Loucy (cell line): Measurements from ENCODE around the gene TAS2R38.
A peak's percentile ranks its signal among the peaks of the same experiment; 100 is the strongest.

Experiments
- H2AFZ ChIP-seq: fragments of 200-600 bp; sonication (generic); 2 replicates; pipeline ENCODE4 v1.6.0; 2016; ENCODE audit warnings: antibody characterized with exemption, mild to moderate bottlenecking, low read length, moderate library complexity
- H3F3A ChIP-seq: fragments of 200-600 bp; 2 replicates; pipeline ENCODE4 v1.6.0; 2016; ENCODE audit warnings: antibody characterized with exemption, low read depth, mild to moderate bottlenecking
- H3K27me3 ChIP-seq: fragments of 200-600 bp; sonication (generic); 2 replicates; pipeline ENCODE4 v1.6.1; 2014; ENCODE audit warnings: low read length, mild to moderate bottlenecking; ENCODE audit not compliant: insufficient read depth, poor library complexity, severe bottlenecking
- H3K36me3 ChIP-seq: fragments of 200-600 bp; sonication (generic); 2 replicates; pipeline ENCODE4 v1.6.1; 2016; ENCODE audit warnings: low read length; ENCODE audit not compliant: insufficient read depth
- H3K4me1 ChIP-seq: fragments of 200-600 bp; sonication (generic); 2 replicates; pipeline ENCODE4 v1.5.1; 2014; ENCODE audit warnings: low read length, mild to moderate bottlenecking; ENCODE audit not compliant: insufficient read depth, poor library complexity, severe bottlenecking
- H3K4me2 ChIP-seq: fragments of 200-600 bp; sonication (generic); 2 replicates; pipeline ENCODE4 v1.6.0; 2014; ENCODE audit warnings: antibody characterized with exemption, low read length, low read depth, mild to moderate bottlenecking; ENCODE audit not compliant: poor library complexity, severe bottlenecking
- H3K4me3 ChIP-seq: fragments of 200-600 bp; sonication (generic); 2 replicates; pipeline ENCODE4 v1.5.1; 2014; ENCODE audit warnings: low read length, mild to moderate bottlenecking, mixed read lengths; ENCODE audit not compliant: poor library complexity, severe bottlenecking
- H3K79me2 ChIP-seq: fragments of 200-600 bp; sonication (generic); 2 replicates; pipeline ENCODE4 v1.6.1; 2014; ENCODE audit warnings: low read length; ENCODE audit not compliant: insufficient read depth
- H3K9ac ChIP-seq: fragments of 200-600 bp; sonication (generic); 2 replicates; pipeline ENCODE4 v1.6.0; 2014; ENCODE audit warnings: mild to moderate bottlenecking, low read depth, low read length, moderate library complexity; ENCODE audit not compliant: poor library complexity, severe bottlenecking
- H3K9me2 ChIP-seq: fragments of 200-600 bp; sonication (generic); replicated peaks from 2 replicates; pipeline ENCODE4 v1.6.1; 2016; ENCODE audit warnings: low read depth, low read length, mixed read lengths
- H3K9me3 ChIP-seq: fragments of 200-600 bp; sonication (generic); 2 replicates; pipeline ENCODE4 v1.6.1; 2014; ENCODE audit warnings: mild to moderate bottlenecking, antibody characterized with exemption, low read length, low read depth; ENCODE audit not compliant: insufficient read depth
- H4K20me1 ChIP-seq: fragments of 200-600 bp; sonication (generic); 2 replicates; pipeline ENCODE4 v1.6.0; 2014; ENCODE audit warnings: antibody characterized with exemption, low read length, mild to moderate bottlenecking; ENCODE audit not compliant: insufficient read depth, poor library complexity, severe bottlenecking
- EZH2phosphoT487 ChIP-seq: fragments of 200-600 bp; IDR thresholded peaks from 2 replicates; pipeline ENCODE4 v1.6.1; 2018; ENCODE audit warnings: antibody characterized with exemption, mild to moderate bottlenecking, moderate library complexity, borderline replicate concordance
- TF ChIP-seq, protein P1 (sequence below): fragments of 200-600 bp; sonication (generic); conservative IDR thresholded peaks from 2 replicates; pipeline ENCODE4 v1.5.1; 2014; ENCODE audit warnings: mild to moderate bottlenecking, antibody characterized with exemption, low read length

The TAS2R38 gene

DNA sequence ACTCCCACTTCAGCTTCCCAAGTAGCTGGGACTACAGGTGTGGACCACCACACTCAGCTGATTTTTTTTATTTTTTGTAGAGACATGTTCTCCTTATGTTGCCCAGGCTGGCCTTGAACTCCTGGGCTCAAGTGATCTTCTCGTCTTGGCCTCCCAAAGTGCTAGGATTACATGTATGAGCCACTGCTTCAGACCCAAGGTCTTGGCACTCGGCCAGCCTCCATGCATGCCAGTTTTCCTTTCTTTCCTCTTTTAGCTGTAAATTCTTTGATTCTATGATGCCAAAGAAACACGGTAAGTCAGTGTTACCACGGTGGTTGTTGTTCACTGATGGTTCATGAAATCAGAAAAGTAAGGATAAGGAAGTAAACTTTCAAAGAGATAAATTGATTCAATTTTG, 19.1 kb upstream of the TAS2R38 start:
- Histone ChIP-seq H3K9me3 (no peaks in the 10 kb centered on the region), H3K27me3 (no peaks in the 10 kb centered on the region), H3K4me2 (no peak overlapping the region), H3K36me3 (no peaks in the 10 kb centered on the region), H2AFZ (no peak overlapping the region), H3F3A (no peaks in the 10 kb centered on the region), H3K4me3 (no peak overlapping the region), H3K79me2 (no peaks in the 10 kb centered on the region), H3K9me2 (no peaks in the 10 kb centered on the region), H4K20me1 (no peaks in the 10 kb centered on the region), H3K9ac (no peak overlapping the region), H3K4me1 (peaks cover 7% of the 10 kb centered on the region)
- TF ChIP-seq EZH2phosphoT487 = no peak
- TF ChIP-seq, protein P1, sequence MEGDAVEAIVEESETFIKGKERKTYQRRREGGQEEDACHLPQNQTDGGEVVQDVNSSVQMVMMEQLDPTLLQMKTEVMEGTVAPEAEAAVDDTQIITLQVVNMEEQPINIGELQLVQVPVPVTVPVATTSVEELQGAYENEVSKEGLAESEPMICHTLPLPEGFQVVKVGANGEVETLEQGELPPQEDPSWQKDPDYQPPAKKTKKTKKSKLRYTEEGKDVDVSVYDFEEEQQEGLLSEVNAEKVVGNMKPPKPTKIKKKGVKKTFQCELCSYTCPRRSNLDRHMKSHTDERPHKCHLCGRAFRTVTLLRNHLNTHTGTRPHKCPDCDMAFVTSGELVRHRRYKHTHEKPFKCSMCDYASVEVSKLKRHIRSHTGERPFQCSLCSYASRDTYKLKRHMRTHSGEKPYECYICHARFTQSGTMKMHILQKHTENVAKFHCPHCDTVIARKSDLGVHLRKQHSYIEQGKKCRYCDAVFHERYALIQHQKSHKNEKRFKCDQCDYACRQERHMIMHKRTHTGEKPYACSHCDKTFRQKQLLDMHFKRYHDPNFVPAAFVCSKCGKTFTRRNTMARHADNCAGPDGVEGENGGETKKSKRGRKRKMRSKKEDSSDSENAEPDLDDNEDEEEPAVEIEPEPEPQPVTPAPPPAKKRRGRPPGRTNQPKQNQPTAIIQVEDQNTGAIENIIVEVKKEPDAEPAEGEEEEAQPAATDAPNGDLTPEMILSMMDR = no peak

DNA sequence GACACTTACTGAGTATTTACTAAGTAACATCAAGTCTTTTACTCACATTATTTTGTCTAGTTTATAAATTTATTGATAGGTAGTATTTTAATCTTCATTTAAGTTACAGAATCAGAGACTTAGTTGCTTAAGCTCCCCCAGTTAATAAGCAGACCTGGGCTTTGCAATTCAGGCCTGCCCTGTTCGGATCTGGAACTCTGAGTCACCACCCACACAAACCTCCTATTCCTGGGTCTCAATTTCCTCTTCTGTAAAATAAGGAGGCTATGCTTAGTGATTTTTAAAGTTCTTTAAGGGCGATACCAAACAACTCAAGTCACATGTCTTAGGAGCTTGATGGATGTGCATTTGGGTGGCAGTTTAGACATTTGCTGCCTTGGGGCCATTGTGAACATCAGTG, 18.6 kb upstream of the TAS2R38 start:
- Histone ChIP-seq H3K27me3 (no peaks in the 10 kb centered on the region), H3K9ac (no peak overlapping the region), H3K4me1 (peaks cover 7% of the 10 kb centered on the region), H3K4me3 (no peak overlapping the region), H3K9me2 (no peaks in the 10 kb centered on the region), H3K36me3 (no peaks in the 10 kb centered on the region), H3K4me2 (no peak overlapping the region), H3K79me2 (no peaks in the 10 kb centered on the region), H2AFZ (no peak overlapping the region), H3F3A (no peaks in the 10 kb centered on the region), H3K9me3 (no peaks in the 10 kb centered on the region), H4K20me1 (no peaks in the 10 kb centered on the region)
- no peak for TF ChIP-seq EZH2phosphoT487
- TF ChIP-seq, protein P1 = no peak

DNA sequence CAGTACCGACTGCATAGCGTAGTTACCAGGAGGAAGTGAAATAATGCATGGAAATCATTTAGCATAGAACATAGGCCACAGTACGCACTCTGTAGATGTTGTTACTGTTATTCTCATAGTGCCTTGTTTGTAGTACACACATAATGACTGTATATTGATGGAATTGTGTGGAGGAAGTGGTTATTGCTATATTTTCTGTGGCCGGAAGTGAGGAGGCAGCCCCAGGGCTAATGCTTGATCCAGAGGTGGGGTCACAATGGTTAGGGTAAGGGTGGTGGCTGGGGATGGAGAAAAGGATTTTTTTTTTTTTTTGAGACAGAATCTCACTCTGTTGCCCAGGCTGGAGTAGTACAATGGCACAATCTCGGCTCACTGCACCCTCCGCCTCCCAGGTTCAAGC, 17.6 kb upstream of the TAS2R38 start:
- Histone ChIP-seq H3K79me2 (no peaks in the 10 kb centered on the region), H2AFZ (no peak overlapping the region), H3K9me2 (no peaks in the 10 kb centered on the region), H3K27me3 (no peaks in the 10 kb centered on the region), H3K9me3 (no peaks in the 10 kb centered on the region), H3K9ac (no peak overlapping the region), H3K36me3 (no peaks in the 10 kb centered on the region), H3K4me1 (peaks cover 7% of the 10 kb centered on the region), H3K4me2 (peak overlapping the region; percentile 17), H3F3A (no peaks in the 10 kb centered on the region), H4K20me1 (no peaks in the 10 kb centered on the region), H3K4me3 (no peak overlapping the region)
- TF ChIP-seq EZH2phosphoT487 = no peak
- TF ChIP-seq, protein P1 = no peak
